Neural progenitor cell (in vitro differentiated cells): ENCODE data around the gene BEAN1. TPM values are rescaled to one million over a fixed set of nuclear protein-coding genes. Genes with fewer than 3 reads are reported as not detected.

Source experiments
- DNase-seq: peaks from one replicate; pipeline ENCODE4 v3.0.0-alpha.2; 2016; ENCODE audit warnings: low spot score
- H2AFZ ChIP-seq: fragments of 200-600 bp; sonication (generic); replicated peaks from 2 replicates; pipeline ENCODE4 v1.6.1; 2016; ENCODE audit warnings: antibody characterized with exemption
- H3F3A ChIP-seq: fragments of 200-600 bp; sonication (generic); 2 replicates; pipeline ENCODE4 v1.6.1; 2016; ENCODE audit warnings: antibody characterized with exemption, low read depth
- H3K27ac ChIP-seq: fragments of 200-600 bp; sonication (generic); 2 replicates; pipeline ENCODE4 v1.5.1; 2016; ENCODE audit warnings: mild to moderate bottlenecking
- H3K27me3 ChIP-seq: fragments of 200-600 bp; sonication (generic); 2 replicates; pipeline ENCODE4 v1.6.1; 2016; ENCODE audit warnings: mild to moderate bottlenecking, moderate library complexity
- H3K36me3 ChIP-seq: fragments of 200-600 bp; sonication (generic); 2 replicates; pipeline ENCODE4 v1.5.1; 2016
- H3K4me1 ChIP-seq: fragments of 200-600 bp; sonication (generic); 2 replicates; pipeline ENCODE4 v1.6.1; 2016; ENCODE audit warnings: mixed run types
- H3K4me2 ChIP-seq: fragments of 200-600 bp; sonication (generic); 2 replicates; pipeline ENCODE4 v1.6.1; 2016
- H3K4me3 ChIP-seq: fragments of 200-600 bp; sonication (generic); 2 replicates; pipeline ENCODE4 v1.5.1; 2016
- H3K79me2 ChIP-seq: fragments of 200-600 bp; sonication (generic); 2 replicates; pipeline ENCODE4 v1.6.1; 2016; ENCODE audit warnings: low read depth
- H3K9ac ChIP-seq: fragments of 200-600 bp; sonication (generic); 2 replicates; pipeline ENCODE4 v1.6.1; 2016
- H3K9me3 ChIP-seq: fragments of 200-600 bp; sonication (generic); 2 replicates; pipeline ENCODE4 v1.5.1; 2016; ENCODE audit warnings: low read depth
- H4K20me1 ChIP-seq: fragments of 200-600 bp; sonication (generic); 2 replicates; pipeline ENCODE4 v1.6.1; 2016; ENCODE audit warnings: low read depth
- H3K27ac Mint-ChIP-seq: 3 replicates; pipeline ENCODE4 v1.8.0; 2021; ENCODE audit warnings: mixed read lengths
- H3K27me3 Mint-ChIP-seq: 2 replicates; pipeline ENCODE4 v1.8.0; 2022; ENCODE audit warnings: low read depth, mild to moderate bottlenecking, inconsistent platforms, moderate library complexity, mixed read lengths; ENCODE audit not compliant: insufficient read depth
- H3K36me3 Mint-ChIP-seq: 3 replicates; pipeline ENCODE4 v1.8.0; 2021; ENCODE audit warnings: mixed read lengths
- H3K4me1 Mint-ChIP-seq: 3 replicates; pipeline ENCODE4 v1.8.0; 2021; ENCODE audit warnings: mixed read lengths
- H3K4me3 Mint-ChIP-seq: 3 replicates; pipeline ENCODE4 v1.8.0; 2021; ENCODE audit warnings: mild to moderate bottlenecking, moderate library complexity, mixed read lengths
- H3K9me3 Mint-ChIP-seq: 3 replicates; pipeline ENCODE4 v1.8.0; 2020; ENCODE audit warnings: mixed read lengths
- CTCF ChIP-seq: fragments of 200-600 bp; sonication (generic); IDR thresholded peaks from 2 replicates; pipeline ENCODE4 v1.5.1; 2017; ENCODE audit warnings: antibody characterized with exemption, mild to moderate bottlenecking
- EZH2 ChIP-seq: fragments of 200-600 bp; sonication (generic); IDR thresholded peaks from 2 replicates; pipeline ENCODE4 v1.6.1; 2017; ENCODE audit warnings: antibody characterized with exemption, mild to moderate bottlenecking, moderate library complexity
- EZH2phosphoT487 ChIP-seq: fragments of 200-600 bp; sonication (generic); IDR thresholded peaks from 2 replicates; pipeline ENCODE4 v1.6.1; 2017; ENCODE audit warnings: antibody characterized with exemption
- total RNA-seq: library from RNA; depleted of rRNA; stranded (reverse); fragments of >200 nt; gene quantifications from 2 replicates; pipeline ENCODE4 v1.2.3, GENCODE V29; 2015; ENCODE audit warnings: low replicate concordance

Gene BEAN1, protein sequence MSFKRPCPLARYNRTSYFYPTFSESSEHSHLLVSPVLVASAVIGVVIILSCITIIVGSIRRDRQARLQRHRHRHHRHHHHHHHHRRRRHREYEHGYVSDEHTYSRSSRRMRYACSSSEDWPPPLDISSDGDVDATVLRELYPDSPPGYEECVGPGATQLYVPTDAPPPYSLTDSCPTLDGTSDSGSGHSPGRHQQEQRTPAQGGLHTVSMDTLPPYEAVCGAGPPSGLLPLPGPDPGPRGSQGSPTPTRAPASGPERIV
- 0.32 and 0.34 TPM in 2 replicates for total RNA-seq

GRCh38 chr16:66427036-66427860 lies at the start of gene BEAN1:
TSS of gene BEAN1 (plus strand) at chr16:66427295. CDS start at chr16:66437677, 10,382 bp downstream.
- H3K36me3 Mint-ChIP-seq = no peaks in the 10 kb centered on the region
- H3K4me3 ChIP-seq = peak within 1 kb of the TSS; percentile 64
- no peaks in the 10 kb centered on the region for H3K79me2 ChIP-seq
- peaks cover 32% of the 10 kb centered on the region for H3F3A ChIP-seq
- peak within 1 kb of the TSS; percentile 80 for H3K4me3 Mint-ChIP-seq
- H3K9ac ChIP-seq = no peak within 1 kb of the TSS
- peak; percentile 81 for DNase-seq
- H2AFZ ChIP-seq = peak within 1 kb of the TSS; percentile 89
- H3K36me3 ChIP-seq = no peaks in the 10 kb centered on the region
- H3K4me2 ChIP-seq = peak within 1 kb of the TSS; percentile 85
- H3K9me3 Mint-ChIP-seq = no peaks in the 10 kb centered on the region
- peaks cover 25% of the 10 kb centered on the region for H3K4me1 ChIP-seq
- H3K27ac ChIP-seq = no peak within 1 kb of the TSS
- H3K27ac Mint-ChIP-seq = no peak within 1 kb of the TSS
- H3K27me3 ChIP-seq = peaks cover 95% of the 10 kb centered on the region
- TF ChIP-seq EZH2phosphoT487 (no peak), EZH2 (no peak), CTCF (no peak)
- H3K9me3 ChIP-seq = no peaks in the 10 kb centered on the region
- H3K27me3 Mint-ChIP-seq = peaks cover 31% of the 10 kb centered on the region
- peaks cover 23% of the 10 kb centered on the region for H3K4me1 Mint-ChIP-seq
- H4K20me1 ChIP-seq = peaks cover 14% of the 10 kb centered on the region

DNA sequence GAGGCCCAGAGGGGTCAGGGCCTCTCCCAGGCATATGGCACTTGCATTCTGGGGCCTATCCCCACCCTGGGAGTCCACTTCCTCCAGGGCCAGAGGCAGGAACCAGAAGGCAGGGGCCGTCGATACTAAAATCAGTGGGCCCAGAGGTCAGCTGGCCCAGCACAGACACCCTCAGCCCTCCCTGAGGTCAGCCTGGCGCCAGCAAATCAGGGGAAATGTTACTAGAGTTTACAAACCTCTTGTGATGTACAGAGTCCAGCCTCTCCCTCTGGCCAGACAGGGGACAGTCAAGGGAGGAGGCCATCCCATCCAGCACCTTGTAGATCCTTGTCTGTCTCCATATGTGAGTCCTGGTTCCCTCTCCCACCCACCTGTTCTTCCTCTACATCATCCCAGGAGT lies 49.8 kb upstream of the BEAN1 start:
- H3K27me3 Mint-ChIP-seq = peaks cover 11% of the 10 kb centered on the region
- Histone ChIP-seq H3K9ac (no peak overlapping the region), H3K9me3 (no peaks in the 10 kb centered on the region), H2AFZ (no peak overlapping the region), H3K36me3 (no peaks in the 10 kb centered on the region), H3K4me1 (peaks cover 17% of the 10 kb centered on the region), H3F3A (no peaks in the 10 kb centered on the region), H3K27ac (no peak overlapping the region), H4K20me1 (no peaks in the 10 kb centered on the region), H3K4me3 (no peak overlapping the region), H3K27me3 (no peaks in the 10 kb centered on the region), H3K4me2 (no peak overlapping the region), H3K79me2 (no peaks in the 10 kb centered on the region)
- peak overlapping the region; percentile 84 for H3K27ac Mint-ChIP-seq
- H3K4me3 Mint-ChIP-seq = no peak overlapping the region
- H3K4me1 Mint-ChIP-seq = peaks cover 16% of the 10 kb centered on the region
- H3K36me3 Mint-ChIP-seq = peaks cover 3% of the 10 kb centered on the region
- H3K9me3 Mint-ChIP-seq = peaks cover 8% of the 10 kb centered on the region
- TF ChIP-seq CTCF (no peak), EZH2 (no peak), EZH2phosphoT487 (no peak)
- no peak for DNase-seq

DNA sequence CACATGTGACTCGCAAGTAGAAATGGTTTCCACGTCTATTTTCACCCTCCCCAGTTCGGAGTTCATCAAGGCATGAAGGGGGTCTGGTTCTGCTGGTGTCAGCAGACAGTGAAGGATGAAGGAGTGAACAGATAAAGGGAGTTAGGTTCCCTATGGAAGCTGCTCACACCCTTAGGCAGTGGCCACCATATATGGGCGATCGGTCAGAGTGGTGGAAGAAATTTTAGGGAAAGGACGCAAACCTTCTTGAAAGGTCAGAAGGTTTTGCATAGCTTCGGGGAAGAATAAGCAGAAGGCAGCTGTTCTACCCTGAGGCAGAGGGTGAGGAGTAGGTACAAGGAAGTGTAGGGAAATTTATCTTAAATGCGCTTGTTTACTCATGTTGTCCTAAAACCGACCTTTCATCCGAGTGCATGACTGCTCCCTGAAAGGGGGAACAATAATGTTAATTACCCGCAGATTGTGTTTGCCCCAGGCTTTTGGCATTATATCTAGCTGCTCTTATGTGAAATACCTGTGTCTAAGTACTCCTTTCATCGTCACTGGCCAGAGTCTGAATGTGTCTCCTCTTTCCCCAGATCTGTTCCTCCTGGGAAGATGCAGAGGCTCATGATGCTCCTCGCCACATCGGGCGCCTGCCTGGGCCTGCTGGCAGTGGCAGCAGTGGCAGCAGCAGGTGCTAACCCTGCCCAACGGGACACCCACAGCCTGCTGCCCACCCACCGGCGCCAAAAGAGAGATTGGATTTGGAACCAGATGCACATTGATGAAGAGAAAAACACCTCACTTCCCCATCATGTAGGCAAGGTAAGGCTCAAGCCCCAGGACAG lies 48.1 kb upstream of the BEAN1 start:
- peaks cover 3% of the 10 kb centered on the region for H3K36me3 Mint-ChIP-seq
- H3F3A ChIP-seq = no peaks in the 10 kb centered on the region
- H3K4me3 ChIP-seq = no peak overlapping the region
- H3K4me2 ChIP-seq = no peak overlapping the region
- H3K36me3 ChIP-seq = no peaks in the 10 kb centered on the region
- no peak overlapping the region for H3K9ac ChIP-seq
- no peaks in the 10 kb centered on the region for H4K20me1 ChIP-seq
- H2AFZ ChIP-seq = no peak overlapping the region
- no peak overlapping the region for H3K4me3 Mint-ChIP-seq
- peaks cover 11% of the 10 kb centered on the region for H3K27me3 Mint-ChIP-seq
- peaks cover 22% of the 10 kb centered on the region for H3K4me1 Mint-ChIP-seq
- H3K27ac ChIP-seq = no peak overlapping the region
- no peak overlapping the region for H3K27ac Mint-ChIP-seq
- TF ChIP-seq EZH2 = no peak
- no peak for TF ChIP-seq CTCF
- no peak for TF ChIP-seq EZH2phosphoT487
- H3K9me3 Mint-ChIP-seq = peaks cover 8% of the 10 kb centered on the region
- no peaks in the 10 kb centered on the region for H3K27me3 ChIP-seq
- H3K79me2 ChIP-seq = no peaks in the 10 kb centered on the region
- H3K9me3 ChIP-seq = no peaks in the 10 kb centered on the region
- H3K4me1 ChIP-seq = peaks cover 12% of the 10 kb centered on the region
- no peak for DNase-seq
